ENCODE results near the gene PNRC2. TPM values are rescaled to one million over a fixed set of nuclear protein-coding genes. Genes with fewer than 3 reads are reported as not detected.

The PNRC2 gene
- total and polyA plus RNA-seq, 2 of the 13 experiments (the other 11 are each of a cell fraction or from before 2014, with no cell fraction given), result 74.9 to 97.5 TPM

DNA sequence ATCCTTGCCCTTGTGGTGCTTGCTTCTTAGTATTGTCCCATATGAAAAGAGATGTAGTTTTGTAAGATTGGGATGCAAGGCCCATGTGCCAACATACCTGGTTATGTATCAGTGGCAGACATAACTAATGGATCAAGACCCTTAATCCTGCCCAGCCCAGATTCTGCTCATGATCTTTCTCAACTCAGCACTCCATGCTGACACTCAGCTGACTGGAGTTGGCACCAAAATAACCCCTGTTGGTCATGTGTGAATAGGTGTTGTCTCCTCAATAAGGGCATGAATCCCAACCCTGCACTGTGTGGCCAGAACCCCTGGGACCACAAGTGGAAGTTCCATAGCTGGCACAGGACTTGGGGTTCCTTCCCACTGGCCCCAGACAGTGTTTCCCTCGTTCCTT lies 32.5 kb upstream of the PNRC2 start:
- ChIA-PET CTCF (ENCODE audit: low intra/inter-chr PET ratio, low total read pairs) (no interaction called here), POLR2A (no interaction called here)
- ATAC-seq, result no peak
- Histone ChIP-seq H3K9me3 (ENCODE audit: low read length) (no peaks in the 10 kb centered on the region), H3K36me3 (replicated peaks in 1 of 2; ENCODE audit: control insufficient read depth in 1 of 2, insufficient read depth in 2 of 2, low read length in 2 of 2) (no peaks in the 10 kb centered on the region), H4K20me1 (ENCODE audit: insufficient read depth, low read length) (no peaks in the 10 kb centered on the region), H2AFZ (ENCODE audit: low read length) (no peak overlapping the region), H3K4me1 (ENCODE audit: insufficient read depth, low read length) (peaks cover 11% of the 10 kb centered on the region), H3K79me2 (ENCODE audit: insufficient read depth, low read length) (no peaks in the 10 kb centered on the region), H3K4me2 (ENCODE audit: low read depth, low read length) (no peak overlapping the region), H3K4me3 (replicated peaks in 1 of 3; ENCODE audit: insufficient read depth in 1 of 3, low read depth in 2 of 3, low read length in 3 of 3) (no peak overlapping the region), H3K27ac (ENCODE audit: extremely low read length, insufficient read depth, low read length) (no peak overlapping the region), H3K27me3 (ENCODE audit: control insufficient read depth in 1 of 2, insufficient read depth in 2 of 2, low read length in 2 of 2) (peaks cover 0 to 14% of the 10 kb centered on the region in 2 experiments; a peak in 3 of 5 replicates), H3K9ac (ENCODE audit: insufficient read depth, low read depth, low read length) (no peak overlapping the region)
- in situ Hi-C loops (cut with HindIII; ENCODE audit: extremely low pct_ligation_motif_present, low pct_unique_long_range_greater_than_20kb) (no loop called here), intact Hi-C loops (cut with micrococcal nuclease; ENCODE audit: unreplicated experiment) (no loop called here)
- no peak for TF ChIP-seq HCFC1 (IDR thresholded peaks at IDR 0.05; ENCODE audit: low read depth, low read length)
- no peak for TF ChIP-seq KAT2B (IDR thresholded peaks at IDR 0.05; ENCODE audit: borderline replicate concordance, low read depth, low read length)
- BruUV-seq (replicated peaks), result no TSS peak
- no peak for DNase-seq (ENCODE audit: low spot score)
- WGBS (ENCODE audit: low lambda C conversion rate), result 0% methylated on average over 1 of the region's 1 CpG
- no peak for FAIRE-seq

GRCh38 chr1:23928789-23929188 lies 30.8 kb upstream of the PNRC2 start:
- Histone ChIP-seq H3K27me3 (ENCODE audit: control insufficient read depth in 1 of 2, insufficient read depth in 2 of 2, low read length in 2 of 2) (peaks cover 0 to 20% of the 10 kb centered on the region in 2 experiments; a peak in 3 of 5 replicates), H3K9me3 (ENCODE audit: low read length) (no peaks in the 10 kb centered on the region), H3K9ac (ENCODE audit: insufficient read depth, low read depth, low read length) (no peak overlapping the region), H2AFZ (ENCODE audit: low read length) (no peak overlapping the region), H4K20me1 (ENCODE audit: insufficient read depth, low read length) (no peaks in the 10 kb centered on the region), H3K27ac (ENCODE audit: extremely low read length, insufficient read depth, low read length) (no peak overlapping the region), H3K79me2 (ENCODE audit: insufficient read depth, low read length) (no peaks in the 10 kb centered on the region), H3K4me3 (replicated peaks in 1 of 3; ENCODE audit: insufficient read depth in 1 of 3, low read depth in 2 of 3, low read length in 3 of 3) (no peak overlapping the region), H3K4me1 (ENCODE audit: insufficient read depth, low read length) (peaks cover 9% of the 10 kb centered on the region), H3K4me2 (ENCODE audit: low read depth, low read length) (no peak overlapping the region), H3K36me3 (replicated peaks in 1 of 2; ENCODE audit: control insufficient read depth in 1 of 2, insufficient read depth in 2 of 2, low read length in 2 of 2) (no peaks in the 10 kb centered on the region)
- in situ Hi-C loops (cut with HindIII; ENCODE audit: extremely low pct_ligation_motif_present, low pct_unique_long_range_greater_than_20kb), result no loop called here
- WGBS (ENCODE audit: low lambda C conversion rate), result 32% methylated on average over 4 of the region's 4 CpGs
- intact Hi-C loops (cut with micrococcal nuclease; ENCODE audit: unreplicated experiment), result no loop called here
- DNase-seq (ENCODE audit: low spot score), result no peak
- CTCF ChIA-PET (ENCODE audit: low intra/inter-chr PET ratio, low total read pairs), result no interaction called here
- POLR2A ChIA-PET, result no interaction called here
- ATAC-seq, result no peak
- no peak for FAIRE-seq
- BruUV-seq (replicated peaks), result no TSS peak
- no peak for TF ChIP-seq PCBP1 (IDR thresholded peaks at IDR 0.05; ENCODE audit: borderline replicate concordance, low read depth, low read length)
- TF ChIP-seq ARNTL (CRISPR knock-in tag; IDR thresholded peaks at IDR 0.05), result no peak
- TF ChIP-seq ZNF501 (CRISPR knock-in tag; IDR thresholded peaks at IDR 0.05), result no peak
- TF ChIP-seq, protein P1, sequence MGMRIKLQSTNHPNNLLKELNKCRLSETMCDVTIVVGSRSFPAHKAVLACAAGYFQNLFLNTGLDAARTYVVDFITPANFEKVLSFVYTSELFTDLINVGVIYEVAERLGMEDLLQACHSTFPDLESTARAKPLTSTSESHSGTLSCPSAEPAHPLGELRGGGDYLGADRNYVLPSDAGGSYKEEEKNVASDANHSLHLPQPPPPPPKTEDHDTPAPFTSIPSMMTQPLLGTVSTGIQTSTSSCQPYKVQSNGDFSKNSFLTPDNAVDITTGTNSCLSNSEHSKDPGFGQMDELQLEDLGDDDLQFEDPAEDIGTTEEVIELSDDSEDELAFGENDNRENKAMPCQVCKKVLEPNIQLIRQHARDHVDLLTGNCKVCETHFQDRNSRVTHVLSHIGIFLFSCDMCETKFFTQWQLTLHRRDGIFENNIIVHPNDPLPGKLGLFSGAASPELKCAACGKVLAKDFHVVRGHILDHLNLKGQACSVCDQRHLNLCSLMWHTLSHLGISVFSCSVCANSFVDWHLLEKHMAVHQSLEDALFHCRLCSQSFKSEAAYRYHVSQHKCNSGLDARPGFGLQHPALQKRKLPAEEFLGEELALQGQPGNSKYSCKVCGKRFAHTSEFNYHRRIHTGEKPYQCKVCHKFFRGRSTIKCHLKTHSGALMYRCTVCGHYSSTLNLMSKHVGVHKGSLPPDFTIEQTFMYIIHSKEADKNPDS (CRISPR knock-in tag; IDR thresholded peaks at IDR 0.05), result no peak
- TF ChIP-seq, protein P2, sequence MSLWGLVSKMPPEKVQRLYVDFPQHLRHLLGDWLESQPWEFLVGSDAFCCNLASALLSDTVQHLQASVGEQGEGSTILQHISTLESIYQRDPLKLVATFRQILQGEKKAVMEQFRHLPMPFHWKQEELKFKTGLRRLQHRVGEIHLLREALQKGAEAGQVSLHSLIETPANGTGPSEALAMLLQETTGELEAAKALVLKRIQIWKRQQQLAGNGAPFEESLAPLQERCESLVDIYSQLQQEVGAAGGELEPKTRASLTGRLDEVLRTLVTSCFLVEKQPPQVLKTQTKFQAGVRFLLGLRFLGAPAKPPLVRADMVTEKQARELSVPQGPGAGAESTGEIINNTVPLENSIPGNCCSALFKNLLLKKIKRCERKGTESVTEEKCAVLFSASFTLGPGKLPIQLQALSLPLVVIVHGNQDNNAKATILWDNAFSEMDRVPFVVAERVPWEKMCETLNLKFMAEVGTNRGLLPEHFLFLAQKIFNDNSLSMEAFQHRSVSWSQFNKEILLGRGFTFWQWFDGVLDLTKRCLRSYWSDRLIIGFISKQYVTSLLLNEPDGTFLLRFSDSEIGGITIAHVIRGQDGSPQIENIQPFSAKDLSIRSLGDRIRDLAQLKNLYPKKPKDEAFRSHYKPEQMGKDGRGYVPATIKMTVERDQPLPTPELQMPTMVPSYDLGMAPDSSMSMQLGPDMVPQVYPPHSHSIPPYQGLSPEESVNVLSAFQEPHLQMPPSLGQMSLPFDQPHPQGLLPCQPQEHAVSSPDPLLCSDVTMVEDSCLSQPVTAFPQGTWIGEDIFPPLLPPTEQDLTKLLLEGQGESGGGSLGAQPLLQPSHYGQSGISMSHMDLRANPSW (CRISPR knock-in tag; IDR thresholded peaks at IDR 0.05; ENCODE audit: borderline replicate concordance), result no peak
- TF ChIP-seq ZNF615 (CRISPR knock-in tag; IDR thresholded peaks at IDR 0.05; ENCODE audit: borderline replicate concordance), result no peak
- no peak for TF ChIP-seq TP53 (CRISPR knock-in tag; conservative IDR thresholded peaks at IDR 0.05)
- TF ChIP-seq ZNF138 (CRISPR knock-in tag; IDR thresholded peaks at IDR 0.05; ENCODE audit: low read depth), result no peak
- TF ChIP-seq ZNF775 (CRISPR knock-in tag; IDR thresholded peaks at IDR 0.05; ENCODE audit: borderline replicate concordance), result no peak
- TF ChIP-seq KDM5A (IDR thresholded peaks at IDR 0.05; ENCODE audit: borderline replicate concordance, low read length), result no peak
- TF ChIP-seq ZNF761 (CRISPR knock-in tag; conservative IDR thresholded peaks at IDR 0.05), result no peak
- no peak for TF ChIP-seq NBN (conservative IDR thresholded peaks at IDR 0.05)
- no peak for TF ChIP-seq ZNF678 (CRISPR knock-in tag; IDR thresholded peaks at IDR 0.05)
- TF ChIP-seq CEBPB (IDR thresholded peaks at IDR 0.05; ENCODE audit: borderline replicate concordance, low read depth, low read length), result no peak
